HEK293 (cell line): Measurements from ENCODE around the gene PLCD3.

Experiments
- CTCF ChIP-seq: fragments of 450-650 bp; formaldehyde crosslinking; IDR thresholded peaks from 2 replicates; pipeline ENCODE4 v1.5.1; 2016; ENCODE audit warnings: missing biosample characterization, missing genetic modification characterization
- MEIS1 ChIP-seq: sonication (generic); formaldehyde crosslinking; IDR thresholded peaks from 2 replicates; pipeline ENCODE4 v1.8.1; 2022; ENCODE audit warnings: missing genetic modification reagents, mild to moderate bottlenecking, borderline replicate concordance
- MZF1 ChIP-seq: fragments of 450-650 bp; formaldehyde crosslinking; IDR thresholded peaks from 2 replicates; pipeline ENCODE4 v1.5.1; 2017; ENCODE audit warnings: missing biosample characterization, missing genetic modification characterization, borderline replicate concordance
- TRIM28 ChIP-seq: IDR thresholded peaks from 2 replicates; pipeline ENCODE4 v1.6.1; 2011; ENCODE audit warnings: low read length, control low read depth, borderline replicate concordance
- ZNF23 ChIP-seq: fragments of 450-650 bp; formaldehyde crosslinking; IDR thresholded peaks from 2 replicates; pipeline ENCODE4 v1.5.1; 2016; ENCODE audit warnings: missing biosample characterization, missing genetic modification characterization, borderline replicate concordance
- ZNF558 ChIP-seq: fragments of 450-650 bp; formaldehyde crosslinking; IDR thresholded peaks from 2 replicates; pipeline ENCODE4 v1.5.1; 2016; ENCODE audit warnings: missing biosample characterization, missing genetic modification characterization
- ZNF654 ChIP-seq: fragments of 450-650 bp; formaldehyde crosslinking; IDR thresholded peaks from 2 replicates; pipeline ENCODE4 v1.5.1; 2016; ENCODE audit warnings: low read depth, missing biosample characterization, missing genetic modification characterization
- ZNF830 ChIP-seq: fragments of 450-650 bp; IDR thresholded peaks from 2 replicates; pipeline ENCODE4 v1.5.0; 2018; ENCODE audit warnings: missing biosample characterization, missing genetic modification characterization, low read depth, mild to moderate bottlenecking, moderate library complexity
- TF ChIP-seq, protein P1 (sequence below): fragments of 450-650 bp; formaldehyde crosslinking; IDR thresholded peaks from 2 replicates; pipeline ENCODE4 v1.5.1; 2016; ENCODE audit warnings: missing biosample characterization, missing genetic modification characterization
- TF ChIP-seq, protein P2 (sequence below): fragments of 450-650 bp; formaldehyde crosslinking; IDR thresholded peaks from 2 replicates; pipeline ENCODE4 v1.5.1; 2016; ENCODE audit warnings: missing biosample characterization, missing genetic modification characterization

DNA sequence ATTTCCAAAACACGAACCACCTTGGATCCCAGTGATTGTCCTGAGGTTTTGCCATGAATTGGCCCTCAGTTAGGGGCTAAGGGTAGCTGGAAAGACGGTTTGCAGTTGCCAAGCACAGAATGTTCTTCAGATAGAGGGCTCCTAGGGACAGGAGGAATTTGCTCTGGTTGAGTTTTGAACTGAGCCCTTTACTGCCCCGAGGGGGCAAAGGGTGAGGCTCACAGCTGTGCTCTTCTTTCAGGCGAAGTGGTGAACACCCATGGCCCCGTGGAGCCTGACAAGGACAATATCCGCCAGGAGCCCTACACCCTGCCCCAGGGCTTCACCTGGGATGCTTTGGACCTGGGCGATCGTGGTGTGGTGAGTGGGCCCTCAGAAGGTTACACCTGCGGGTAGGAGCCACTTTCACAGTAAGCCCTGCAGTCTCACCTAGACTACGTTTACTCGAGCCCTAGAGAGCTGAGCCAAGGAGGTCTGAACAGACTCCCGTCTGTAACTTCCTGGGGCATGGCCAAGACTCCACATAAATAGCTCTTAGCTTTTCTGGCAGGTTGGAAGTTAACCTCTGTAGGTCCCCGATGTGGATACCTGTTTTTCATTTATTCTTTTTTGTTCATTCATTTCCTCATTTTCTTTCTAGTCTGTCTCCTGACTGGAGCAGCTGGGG, 38.7 kb downstream of the PLCD3 start:
- TF ChIP-seq, protein P1, sequence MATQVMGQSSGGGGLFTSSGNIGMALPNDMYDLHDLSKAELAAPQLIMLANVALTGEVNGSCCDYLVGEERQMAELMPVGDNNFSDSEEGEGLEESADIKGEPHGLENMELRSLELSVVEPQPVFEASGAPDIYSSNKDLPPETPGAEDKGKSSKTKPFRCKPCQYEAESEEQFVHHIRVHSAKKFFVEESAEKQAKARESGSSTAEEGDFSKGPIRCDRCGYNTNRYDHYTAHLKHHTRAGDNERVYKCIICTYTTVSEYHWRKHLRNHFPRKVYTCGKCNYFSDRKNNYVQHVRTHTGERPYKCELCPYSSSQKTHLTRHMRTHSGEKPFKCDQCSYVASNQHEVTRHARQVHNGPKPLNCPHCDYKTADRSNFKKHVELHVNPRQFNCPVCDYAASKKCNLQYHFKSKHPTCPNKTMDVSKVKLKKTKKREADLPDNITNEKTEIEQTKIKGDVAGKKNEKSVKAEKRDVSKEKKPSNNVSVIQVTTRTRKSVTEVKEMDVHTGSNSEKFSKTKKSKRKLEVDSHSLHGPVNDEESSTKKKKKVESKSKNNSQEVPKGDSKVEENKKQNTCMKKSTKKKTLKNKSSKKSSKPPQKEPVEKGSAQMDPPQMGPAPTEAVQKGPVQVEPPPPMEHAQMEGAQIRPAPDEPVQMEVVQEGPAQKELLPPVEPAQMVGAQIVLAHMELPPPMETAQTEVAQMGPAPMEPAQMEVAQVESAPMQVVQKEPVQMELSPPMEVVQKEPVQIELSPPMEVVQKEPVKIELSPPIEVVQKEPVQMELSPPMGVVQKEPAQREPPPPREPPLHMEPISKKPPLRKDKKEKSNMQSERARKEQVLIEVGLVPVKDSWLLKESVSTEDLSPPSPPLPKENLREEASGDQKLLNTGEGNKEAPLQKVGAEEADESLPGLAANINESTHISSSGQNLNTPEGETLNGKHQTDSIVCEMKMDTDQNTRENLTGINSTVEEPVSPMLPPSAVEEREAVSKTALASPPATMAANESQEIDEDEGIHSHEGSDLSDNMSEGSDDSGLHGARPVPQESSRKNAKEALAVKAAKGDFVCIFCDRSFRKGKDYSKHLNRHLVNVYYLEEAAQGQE (tag by site-specific recombination): no peak
- TF ChIP-seq CTCF (tag by site-specific recombination) (no peak), ZNF23 (tag by site-specific recombination) (no peak), ZNF654 (tag by site-specific recombination) (no peak), ZNF558 (tag by site-specific recombination) (no peak), MZF1 (tag by site-specific recombination) (no peak), TRIM28 (no peak), ZNF830 (no peak), MEIS1 (no peak)
- TF ChIP-seq, protein P2, sequence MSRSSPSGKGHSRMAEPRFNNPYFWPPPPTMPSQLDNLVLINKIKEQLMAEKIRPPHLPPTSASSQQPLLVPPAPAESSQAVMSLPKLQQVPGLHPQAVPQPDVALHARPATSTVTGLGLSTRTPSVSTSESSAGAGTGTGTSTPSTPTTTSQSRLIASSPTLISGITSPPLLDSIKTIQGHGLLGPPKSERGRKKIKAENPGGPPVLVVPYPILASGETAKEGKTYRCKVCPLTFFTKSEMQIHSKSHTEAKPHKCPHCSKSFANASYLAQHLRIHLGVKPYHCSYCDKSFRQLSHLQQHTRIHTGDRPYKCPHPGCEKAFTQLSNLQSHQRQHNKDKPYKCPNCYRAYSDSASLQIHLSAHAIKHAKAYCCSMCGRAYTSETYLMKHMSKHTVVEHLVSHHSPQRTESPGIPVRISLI (tag by site-specific recombination): no peak
